GM19238 (cell line): ENCODE data around the gene THBS3.
"Not testable (repeated sequence)": the region's sequence is repeated elsewhere in the genome, so short reads cannot be mapped to it uniquely, and the experiment has no call there.

Experiments
- DNase-seq: peaks from one replicate; pipeline ENCODE4 v3.0.0; 2011; ENCODE audit warnings: low spot score; ENCODE audit not compliant: insufficient read length

The THBS3 gene

DNA sequence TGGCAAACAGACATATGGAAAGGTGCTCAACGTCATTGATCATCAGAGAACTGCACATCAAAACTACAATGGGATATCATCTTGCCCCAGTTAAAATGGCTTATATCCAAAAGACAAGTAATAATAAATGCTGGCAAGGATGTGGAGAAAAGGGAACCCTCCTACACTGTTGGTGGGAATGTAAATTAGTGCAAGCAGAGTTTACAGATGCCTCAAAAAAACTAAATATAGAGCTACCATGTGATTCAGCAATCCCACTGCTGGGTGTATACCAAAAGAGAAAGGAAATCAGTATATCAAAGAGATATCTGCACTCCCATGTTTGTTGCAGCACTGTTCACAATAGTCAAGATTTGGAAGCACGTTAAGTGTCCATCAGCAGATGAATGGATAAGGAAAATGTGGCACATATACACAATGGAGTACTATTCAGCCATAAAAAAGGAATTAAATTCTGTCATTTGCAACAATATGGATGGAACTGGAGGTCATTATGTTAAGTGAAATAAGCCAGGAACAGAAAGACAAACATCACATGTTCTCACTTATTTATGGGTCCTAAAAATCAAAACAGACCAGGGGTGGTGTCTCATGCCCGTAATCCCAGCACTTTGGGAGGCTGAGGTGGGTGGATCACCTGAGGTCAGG, 51.6 kb downstream of the THBS3 start:
- not testable (repeated sequence) for DNase-seq
